H1 (cell line): ENCODE data around the gene PELO. TPM values are rescaled to one million over a fixed set of nuclear protein-coding genes. Genes with fewer than 3 reads are reported as not detected.

ENCODE experiments used
- CTCF ChIA-PET: fragments of 300-600 bp; sonication (Branson Sonifier 250); formaldehyde crosslinking; loops from one replicate; lab custom pipeline; 2021; ENCODE audit not compliant: partially characterized antibody; lab: Charles Lee
- POLR2A ChIA-PET: fragments of 300-600 bp; sonication (Branson Sonifier 250); formaldehyde crosslinking; loops from one replicate; lab custom pipeline; 2021; ENCODE audit warnings: inconsistent platforms; ENCODE audit not compliant: partially characterized antibody; lab: Charles Lee
- DNase-seq, 2 experiments: peaks; one replicate each; pipeline versions ENCODE4 v3.0.0 to v3.0.0-alpha.2; 2010 to 2022; ENCODE audit warnings: low spot score in 2 of 2, low read depth in 1 of 2, mixed read lengths in 1 of 2
- FAIRE-seq: peaks from 2 replicates; lab custom pipeline; 2011; peaks lifted over from hg19 to GRCh38; lab: Jason Lieb, UNC
- H2AFZ ChIP-seq: 2 replicates; pipeline ENCODE4 v1.8.1; 2012; ENCODE audit warnings: low read length, inconsistent platforms
- H2AK5ac ChIP-seq: 2 replicates; pipeline ENCODE4 v1.6.1; 2013; ENCODE audit warnings: low read depth, low read length
- H2BK120ac ChIP-seq: replicated peaks from 2 replicates; pipeline ENCODE3; 2013; ENCODE audit warnings: low read depth, low read length, inconsistent platforms
- H2BK12ac ChIP-seq: 2 replicates; pipeline ENCODE4 v1.6.1; 2013; ENCODE audit warnings: low read depth, low read length
- H2BK15ac ChIP-seq: 2 replicates; pipeline ENCODE4 v1.6.1; 2013; ENCODE audit warnings: low read length
- H2BK20ac ChIP-seq: 2 replicates; pipeline ENCODE4 v1.6.1; 2013; ENCODE audit warnings: low read length
- H2BK5ac ChIP-seq: 2 replicates; pipeline ENCODE4 v1.6.1; 2013; ENCODE audit warnings: low read depth, low read length
- H3K14ac ChIP-seq: 2 replicates; pipeline ENCODE4 v1.6.1; 2013; ENCODE audit warnings: inconsistent platforms; ENCODE audit not compliant: insufficient read length
- H3K18ac ChIP-seq: 2 replicates; pipeline ENCODE4 v1.6.1; 2013; ENCODE audit warnings: low read length; ENCODE audit errors: extremely low read depth
- H3K23ac ChIP-seq: 2 replicates; pipeline ENCODE4 v1.6.1; 2013; ENCODE audit warnings: inconsistent platforms; ENCODE audit not compliant: insufficient read length
- H3K23me2 ChIP-seq: 2 replicates; pipeline ENCODE4 v1.6.1; 2013; ENCODE audit warnings: low read depth, low read length
- H3K27ac ChIP-seq: 2 replicates; pipeline ENCODE4 v1.6.1; 2011; ENCODE audit warnings: low read depth, low read length, inconsistent platforms
- H3K27me3 ChIP-seq, 4 experiments: replicated peaks in 1 of 4; 1 replicate in 1 of 4; 2 replicates in 3 of 4; pipeline versions ENCODE4 v1.6.1 to v1.8.1; 2011 to 2013; ENCODE audit warnings: low read length in 3 of 4, mild to moderate bottlenecking in 3 of 4, inconsistent platforms in 2 of 4, mixed read lengths in 2 of 4, moderate library complexity in 1 of 4; ENCODE audit not compliant: control insufficient read depth in 3 of 4, insufficient read depth in 3 of 4; ENCODE audit errors: extremely low read depth in 1 of 4
- H3K36me3 ChIP-seq, 4 experiments: 2 replicates each; pipeline versions ENCODE4 v1.6.1 to v1.8.1; 2011 to 2013; ENCODE audit warnings: mild to moderate bottlenecking in 4 of 4, low read length in 3 of 4, moderate library complexity in 2 of 4, control low read depth in 1 of 4, inconsistent platforms in 1 of 4; ENCODE audit not compliant: insufficient read depth in 4 of 4, control insufficient read depth in 2 of 4
- H3K4ac ChIP-seq: replicated peaks from 2 replicates; pipeline ENCODE3; 2013; ENCODE audit warnings: low read length, low read depth, mixed read lengths, inconsistent platforms; ENCODE audit not compliant: insufficient read length
- H3K4me1 ChIP-seq, 4 experiments: replicated peaks in 1 of 4; 1 replicate in 1 of 4; 2 replicates in 3 of 4; pipeline versions ENCODE4 v1.6.1 to v1.8.1; 2011 to 2013; ENCODE audit warnings: low read length in 3 of 4, inconsistent platforms in 2 of 4, mixed read lengths in 1 of 4; ENCODE audit not compliant: insufficient read depth in 4 of 4, control insufficient read depth in 3 of 4
- H3K4me2 ChIP-seq, 2 experiments: 2 replicates each; pipeline versions ENCODE4 v1.6.1 to v1.8.1; 2011 to 2013; ENCODE audit warnings: low read depth in 2 of 2, low read length in 2 of 2, control low read depth in 1 of 2, inconsistent platforms in 1 of 2, mild to moderate bottlenecking in 1 of 2; ENCODE audit not compliant: insufficient read depth in 1 of 2
- H3K4me3 ChIP-seq, 4 experiments: fragments of 200-600, 300-600 bp in 1 of 4; sonication (generic), shearing (Covaris generic), sonication (Bioruptor Twin) in 1 of 4; 2 replicates each; pipeline versions ENCODE4 v1.5.1 to v1.8.1; 2011 to 2016; ENCODE audit warnings: low read length in 4 of 4, low read depth in 3 of 4, control low read depth in 2 of 4, inconsistent platforms in 2 of 4, mild to moderate bottlenecking in 2 of 4, mixed read lengths in 1 of 4, moderate library complexity in 1 of 4; ENCODE audit not compliant: insufficient read depth in 2 of 4; ENCODE audit errors: extremely low read depth in 1 of 4
- H3K56ac ChIP-seq: replicated peaks from 2 replicates; pipeline ENCODE3; 2013; ENCODE audit warnings: low read depth, mild to moderate bottlenecking, mixed read lengths, low read length, inconsistent platforms; ENCODE audit not compliant: insufficient read length
- H3K79me1 ChIP-seq: 2 replicates; pipeline ENCODE4 v1.6.1; 2013; ENCODE audit warnings: low read depth, low read length, control low read depth
- H3K79me2 ChIP-seq, 2 experiments: 2 replicates each; pipeline versions ENCODE4 v1.6.1 to v1.8.1; 2012 to 2013; ENCODE audit warnings: low read length in 2 of 2, mild to moderate bottlenecking in 2 of 2, inconsistent platforms in 1 of 2; ENCODE audit not compliant: insufficient read depth in 2 of 2, control insufficient read depth in 1 of 2
- H3K9ac ChIP-seq, 4 experiments: replicated peaks in 1 of 4; 1 replicate in 1 of 4; 2 replicates in 3 of 4; pipeline versions ENCODE4 v1.6.1 to v1.8.1; 2011 to 2013; ENCODE audit warnings: low read depth in 3 of 4, low read length in 3 of 4, control low read depth in 2 of 4, mild to moderate bottlenecking in 2 of 4, moderate library complexity in 2 of 4, inconsistent platforms in 1 of 4; ENCODE audit errors: extremely low read depth in 1 of 4
- H3K9me3 ChIP-seq, 2 experiments: 2 replicates each; pipeline versions ENCODE4 v1.6.1 to v1.8.1; 2012 to 2013; ENCODE audit warnings: mild to moderate bottlenecking in 2 of 2, moderate library complexity in 2 of 2, control low read depth in 1 of 2, inconsistent platforms in 1 of 2, low read depth in 1 of 2, low read length in 1 of 2, mixed read lengths in 1 of 2; ENCODE audit not compliant: insufficient read depth in 2 of 2
- H4K20me1 ChIP-seq, 2 experiments: replicated peaks in 1 of 2; 2 replicates each; pipeline versions ENCODE3 to v1.8.1; 2011 to 2013; ENCODE audit warnings: inconsistent platforms in 2 of 2, low read length in 2 of 2, mild to moderate bottlenecking in 1 of 2; ENCODE audit not compliant: insufficient read depth in 2 of 2, control insufficient read depth in 1 of 2
- H4K5ac ChIP-seq: 2 replicates; pipeline ENCODE4 v1.6.1; 2013; ENCODE audit warnings: low read length, low read depth, mixed read lengths, inconsistent platforms; ENCODE audit not compliant: insufficient read length
- H4K8ac ChIP-seq: 2 replicates; pipeline ENCODE4 v1.8.0; 2013; ENCODE audit warnings: mild to moderate bottlenecking, moderate library complexity, low read length, inconsistent platforms; ENCODE audit not compliant: insufficient read depth; ENCODE audit errors: extremely low read depth
- H4K91ac ChIP-seq: replicated peaks from 2 replicates; pipeline ENCODE3; 2013; ENCODE audit warnings: low read length, mixed read lengths, inconsistent platforms; ENCODE audit not compliant: insufficient read length
- ATF2 ChIP-seq: IDR thresholded peaks from 2 replicates; pipeline ENCODE4 v1.6.1; 2012; ENCODE audit warnings: low read length, inconsistent platforms
- CHD2 ChIP-seq: IDR thresholded peaks from 2 replicates; pipeline ENCODE4 v1.6.1; 2012; ENCODE audit warnings: low read length, improper control_type of control experiment
- EGR1 ChIP-seq: IDR thresholded peaks from 2 replicates; pipeline ENCODE4 v1.6.1; 2011; ENCODE audit warnings: low read depth, low read length, borderline replicate concordance
- GTF2F1 ChIP-seq: IDR thresholded peaks from 2 replicates; pipeline ENCODE4 v1.6.1; 2012; ENCODE audit warnings: low read depth, low read length, improper control_type of control experiment, borderline replicate concordance
- HDAC6 ChIP-seq: IDR thresholded peaks from one replicate; pipeline ENCODE4 v1.7.1; 2012; ENCODE audit warnings: low read depth, mild to moderate bottlenecking, inconsistent platforms, low read length, moderate library complexity
- MAFK ChIP-seq: IDR thresholded peaks from 2 replicates; pipeline ENCODE4 v1.6.1; 2012; ENCODE audit warnings: low read depth, mild to moderate bottlenecking, improper control_type of control experiment, low read length
- NANOG ChIP-seq: IDR thresholded peaks from 2 replicates; pipeline ENCODE4 v1.6.1; 2011; ENCODE audit warnings: low read length, low read depth, mild to moderate bottlenecking, inconsistent platforms; ENCODE audit not compliant: insufficient read depth, poor library complexity, severe bottlenecking
- PHF8 ChIP-seq: fragments of 200-600 bp; sonication (generic); conservative IDR thresholded peaks from 2 replicates; pipeline ENCODE4 v1.7.1; 2012; ENCODE audit warnings: low read depth, mild to moderate bottlenecking, inconsistent platforms, low read length, moderate library complexity
- POLR2AphosphoS5 ChIP-seq: IDR thresholded peaks from 2 replicates; pipeline ENCODE4 v1.6.1; 2011; ENCODE audit warnings: low read depth, low read length
- POU5F1 ChIP-seq: IDR thresholded peaks from 2 replicates; pipeline ENCODE4 v1.6.1; 2011; ENCODE audit warnings: low read depth, mild to moderate bottlenecking, low read length, moderate library complexity
- RBBP5 ChIP-seq: IDR thresholded peaks from 2 replicates; pipeline ENCODE4 v1.7.1; 2012; ENCODE audit warnings: low read depth, mild to moderate bottlenecking, inconsistent platforms, low read length, moderate library complexity, borderline replicate concordance
- SP1 ChIP-seq: IDR thresholded peaks from 2 replicates; pipeline ENCODE4 v1.6.1; 2011; ENCODE audit warnings: low read depth, low read length
- TBP ChIP-seq: IDR thresholded peaks from 2 replicates; pipeline ENCODE4 v1.6.1; 2011; ENCODE audit warnings: low read depth, low read length, improper control_type of control experiment
- YY1 ChIP-seq: IDR thresholded peaks from 2 replicates; pipeline ENCODE4 v1.6.1; 2011; ENCODE audit warnings: low read depth, mild to moderate bottlenecking, low read length
- WGBS, 2 experiments: shearing (Covaris generic) in 1 of 2; methylation state at CpG; one replicate each; pipeline versions ENCODE4 v1.1.6 to v1.1.7; 2013 to 2015; ENCODE audit warnings: low lambda C conversion rate in 2 of 2, mixed read lengths in 2 of 2, inconsistent platforms in 1 of 2, low coverage in 1 of 2, missing lambda C conversion rate in 1 of 2; ENCODE audit not compliant: insufficient replicate concordance in 2 of 2, insufficient coverage in 1 of 2, insufficient read length in 1 of 2; ENCODE audit errors: extremely low coverage in 1 of 2, missing lambda C conversion rate in 1 of 2; 5-methylcytosine and 5-hydroxymethylcytosine counted together
- polyA plus RNA-seq, 7 experiments: library from polyadenylated mRNA; depleted of rRNA in 3 of 7; stranded (reverse) in 5 of 7; unstranded in 2 of 7; fragments of >200 nt in 5 of 7; fragments of 200-250 nt in 2 of 7; gene quantifications; 1 replicate in 5 of 7; 2 replicates in 1 of 7; 4 replicates in 1 of 7; pipeline versions ENCODE4 v1.2.1 to v1.2.3, GENCODE V29; 2011 to 2013; ENCODE audit warnings: missing spikeins in 2 of 7, mixed read lengths in 2 of 7
- total RNA-seq: library from RNA; stranded (reverse); fragmentation: NEBNext Ultra II Directional; extraction: Animal tissue kit (Norgen Biotek cat#: 25700); gene quantifications from 2 replicates; pipeline ENCODE4 v1.2.1, GENCODE V29; 2021

PELO gene
- total and polyA plus RNA-seq, 2 of the 8 experiments (the other 6 are each of a cell fraction or from before 2014, with no cell fraction given) = 10.8 to 18.5 TPM

GRCh38 chr5:52746539-52746938 lies 41.2 kb upstream of the PELO start:
- DNase-seq (no peak), FAIRE-seq (no peak)
- Histone ChIP-seq H3K27ac (no peak overlapping the region), H3K79me2 (no peaks in the 10 kb centered on the region), H3K56ac (no peak overlapping the region), H3K9ac (no peak overlapping the region), H3K4me1 (peaks cover 0 to 4% (median 0%) of the 10 kb centered on the region in 4 experiments; a peak in 2 of 7 replicates), H4K5ac (no peak overlapping the region), H4K8ac (no peak overlapping the region), H3K4ac (no peak overlapping the region), H3K4me2 (no peak overlapping the region), H3K27me3 (no peaks in the 10 kb centered on the region), H2AFZ (no peak overlapping the region), H3K4me3 (no peak overlapping the region), H4K20me1 (no peaks in the 10 kb centered on the region), H2BK20ac (no peak overlapping the region), H3K9me3 (no peaks in the 10 kb centered on the region), H2BK120ac (no peak overlapping the region), H4K91ac (no peak overlapping the region), H2BK5ac (no peak overlapping the region), H2AK5ac (no peak overlapping the region), H3K23me2 (no peaks in the 10 kb centered on the region; the same call in 1 of the 2 replicates), H3K18ac (no peak overlapping the region), H3K36me3 (no peaks in the 10 kb centered on the region), H3K14ac (no peak overlapping the region), H3K23ac (no peak overlapping the region), H2BK15ac (no peak overlapping the region), H2BK12ac (no peak overlapping the region), H3K79me1 (no peaks in the 10 kb centered on the region)
- ChIA-PET POLR2A (no interaction called here), CTCF (interaction anchor here (1.0 kb wide), 1 partner anchor 41 kb away, joined by 4 read pairs; the partner anchor contains the start of genes ITGA1 and PELO)
- 89% methylated on average over 2 of the region's 2 CpGs; no CpG with 5 or more reads in 1 of the 2 experiments for WGBS, 2 experiments
- TF ChIP-seq ATF2 (no peak), GTF2F1 (no peak), POLR2AphosphoS5 (no peak), NANOG (no peak), SP1 (no peak), RBBP5 (no peak), MAFK (no peak), CHD2 (no peak), TBP (no peak), POU5F1 (no peak), PHF8 (no peak), EGR1 (no peak), YY1 (no peak), HDAC6 (no peak)
